Neural cell (in vitro differentiated cells): ENCODE measurements around the gene GTF2A1. TPM values are rescaled to one million over a fixed set of nuclear protein-coding genes. Genes with fewer than 3 reads are reported as not detected.

Experiments used
- H2AFZ ChIP-seq: fragments of 200-600, 300-800 bp; sonication (generic), shearing (Covaris generic); 2 replicates; pipeline ENCODE4 v1.6.0; 2014; ENCODE audit warnings: low read depth, mild to moderate bottlenecking, antibody characterized with exemption, low read length, moderate library complexity
- H3F3A ChIP-seq: fragments of 200-600 bp; shearing (Covaris generic); 2 replicates; pipeline ENCODE4 v1.6.1; 2016; ENCODE audit warnings: mild to moderate bottlenecking, moderate library complexity, mixed read lengths, antibody characterized with exemption, low read length; ENCODE audit not compliant: insufficient read depth, poor library complexity, severe bottlenecking
- H3K27ac ChIP-seq: fragments of 200-600, 300-800 bp; sonication (generic), shearing (Covaris generic); 2 replicates; pipeline ENCODE4 v1.5.1; 2014; ENCODE audit warnings: mild to moderate bottlenecking, low read length, moderate library complexity
- H3K27me3 ChIP-seq: fragments of 300-800, 200-600 bp; sonication (generic), shearing (Covaris generic); 2 replicates; pipeline ENCODE4 v1.6.0; 2014; ENCODE audit warnings: mild to moderate bottlenecking, low read depth, low read length, moderate library complexity; ENCODE audit not compliant: insufficient read depth
- H3K36me3 ChIP-seq: fragments of 300-800, 200-600 bp; sonication (generic), shearing (Covaris generic); 2 replicates; pipeline ENCODE4 v1.5.1; 2014; ENCODE audit warnings: mild to moderate bottlenecking, antibody characterized with exemption, low read length, moderate library complexity; ENCODE audit not compliant: insufficient read depth
- H3K4me2 ChIP-seq: fragments of 300-800, 200-600 bp; sonication (generic), shearing (Covaris generic); 2 replicates; pipeline ENCODE4 v1.6.0; 2014; ENCODE audit warnings: mild to moderate bottlenecking, low read length
- H3K4me3 ChIP-seq: fragments of 300-800, 200-600 bp; sonication (generic), shearing (Covaris generic); 2 replicates; pipeline ENCODE4 v1.5.1; 2014; ENCODE audit warnings: mild to moderate bottlenecking, low read length, moderate library complexity
- H3K79me2 ChIP-seq: fragments of 200-600 bp; shearing (Covaris generic); replicated peaks from 2 replicates; pipeline ENCODE4 v1.6.0; 2014; ENCODE audit warnings: mild to moderate bottlenecking, low read length, moderate library complexity; ENCODE audit not compliant: insufficient read depth
- H3K9ac ChIP-seq: fragments of 300-800, 200-600 bp; sonication (generic), shearing (Covaris generic); 2 replicates; pipeline ENCODE4 v1.6.1; 2016; ENCODE audit warnings: mild to moderate bottlenecking, low read length, mixed read lengths
- H3K9me2 ChIP-seq: fragments of 200-600 bp; shearing (Covaris generic); 2 replicates; pipeline ENCODE4 v1.6.1; 2016; ENCODE audit warnings: mild to moderate bottlenecking, low read length, mixed read lengths; ENCODE audit not compliant: insufficient read depth
- H3K9me3 ChIP-seq: fragments of 200-600, 300-800 bp; sonication (generic), shearing (Covaris generic); 2 replicates; pipeline ENCODE4 v1.6.1; 2016; ENCODE audit warnings: mild to moderate bottlenecking, mixed run types, low read length, moderate library complexity, mixed read lengths
- H4K20me1 ChIP-seq: fragments of 200-600 bp; shearing (Covaris generic); 2 replicates; pipeline ENCODE4 v1.6.1; 2016; ENCODE audit warnings: mild to moderate bottlenecking, mixed run types; ENCODE audit not compliant: insufficient read depth
- EP300 ChIP-seq: fragments of 450-650 bp; conservative IDR thresholded peaks from 2 replicates; pipeline ENCODE4 v1.6.1; 2014; ENCODE audit warnings: antibody characterized with exemption, mild to moderate bottlenecking, moderate library complexity; ENCODE audit not compliant: poor library complexity, severe bottlenecking
- EZH2 ChIP-seq: fragments of 200-600, 300-800 bp; shearing (Covaris generic), sonication (generic); IDR thresholded peaks from 2 replicates; pipeline ENCODE4 v1.6.1; 2014; ENCODE audit warnings: antibody characterized with exemption, low read length, borderline replicate concordance, mild to moderate bottlenecking; ENCODE audit not compliant: insufficient read depth, poor library complexity, severe bottlenecking
- MXI1 ChIP-seq: fragments of 450-650 bp; conservative IDR thresholded peaks from 2 replicates; pipeline ENCODE4 v1.6.1; 2014; ENCODE audit warnings: antibody characterized with exemption, mild to moderate bottlenecking; ENCODE audit not compliant: poor library complexity, severe bottlenecking
- RAD21 ChIP-seq: fragments of 450-650 bp; conservative IDR thresholded peaks from 2 replicates; pipeline ENCODE4 v1.6.1; 2014; ENCODE audit warnings: antibody characterized with exemption, mild to moderate bottlenecking, moderate library complexity
- REST ChIP-seq: IDR thresholded peaks from 2 replicates; pipeline ENCODE4 v1.6.1; 2012; ENCODE audit warnings: borderline replicate concordance
- SMC3 ChIP-seq: fragments of 450-650 bp; conservative IDR thresholded peaks from 2 replicates; pipeline ENCODE4 v1.6.1; 2014; ENCODE audit warnings: antibody characterized with exemption, mild to moderate bottlenecking, moderate library complexity; ENCODE audit not compliant: poor library complexity
- TAF1 ChIP-seq: IDR thresholded peaks from 2 replicates; pipeline ENCODE4 v1.6.1; 2012; ENCODE audit warnings: low read depth
- polyA plus RNA-seq: library from polyadenylated mRNA; depleted of rRNA; stranded (reverse); fragments of >200 nt; gene quantifications from 2 replicates; pipeline ENCODE4 v1.2.3, GENCODE V29; 2014

GTF2A1 gene
- polyA plus RNA-seq, 1 donor from 2014 or later, result 37.3 TPM

- H2AFZ ChIP-seq, result peak overlapping the region; percentile 17
- H3K4me3 ChIP-seq, result peak overlapping the region; percentile 79
Observed at GRCh38 chr14:81221579-81222102, 882 bp upstream of the GTF2A1 start.

GRCh38 chr14:81220580-81220829 is 254 bp downstream of the GTF2A1 start:
- Histone ChIP-seq H3K9ac (peak overlapping the region; percentile 97), H3K9me3 (no peaks in the 10 kb centered on the region), H2AFZ (no peak overlapping the region), H3K36me3 (peaks cover 5% of the 10 kb centered on the region), H3F3A (peaks cover 11% of the 10 kb centered on the region), H3K4me2 (no peak overlapping the region), H3K4me3 (peak overlapping the region; percentile 79), H3K9me2 (no peaks in the 10 kb centered on the region), H3K27me3 (no peaks in the 10 kb centered on the region), H3K27ac (peak overlapping the region; percentile 99), H3K79me2 (peaks cover 34% of the 10 kb centered on the region), H4K20me1 (no peaks in the 10 kb centered on the region)
- TF ChIP-seq EZH2 (no peak), REST (no peak)

More at GRCh38 chr14:81221579-81222102, 882 bp upstream of the GTF2A1 start:
- Histone ChIP-seq H3K36me3 (no peaks in the 10 kb centered on the region), H3F3A (peaks cover 11% of the 10 kb centered on the region), H4K20me1 (no peaks in the 10 kb centered on the region), H3K4me2 (peak overlapping the region; percentile 56), H3K27me3 (no peaks in the 10 kb centered on the region), H3K27ac (peak overlapping the region; percentile 95), H3K79me2 (peaks cover 23% of the 10 kb centered on the region), H3K9ac (peak overlapping the region; percentile 87), H3K9me2 (no peaks in the 10 kb centered on the region), H3K9me3 (no peaks in the 10 kb centered on the region)
- TF ChIP-seq TAF1 (no peak), REST (no peak), EZH2 (no peak)

GRCh38 chr14:81219759-81220579 is 790 bp downstream of the GTF2A1 start:
- Histone ChIP-seq H3K9ac (peak overlapping the region; percentile 98), H3K27ac (peak overlapping the region; percentile 100), H3K4me3 (peak overlapping the region; percentile 88), H4K20me1 (no peaks in the 10 kb centered on the region), H3K79me2 (peaks cover 40% of the 10 kb centered on the region), H2AFZ (peak overlapping the region; percentile 52), H3F3A (peaks cover 11% of the 10 kb centered on the region), H3K4me2 (peak overlapping the region; percentile 56), H3K9me2 (no peaks in the 10 kb centered on the region), H3K36me3 (peaks cover 10% of the 10 kb centered on the region), H3K27me3 (no peaks in the 10 kb centered on the region), H3K9me3 (no peaks in the 10 kb centered on the region)
- no peak for TF ChIP-seq EZH2
- no peak for TF ChIP-seq MXI1
- no peak for TF ChIP-seq SMC3
- TF ChIP-seq REST, result no peak
- no peak for TF ChIP-seq EP300
- TF ChIP-seq RAD21, result no peak
